ENCODE measurements around the gene NAV3.

The NAV3 gene, protein sequence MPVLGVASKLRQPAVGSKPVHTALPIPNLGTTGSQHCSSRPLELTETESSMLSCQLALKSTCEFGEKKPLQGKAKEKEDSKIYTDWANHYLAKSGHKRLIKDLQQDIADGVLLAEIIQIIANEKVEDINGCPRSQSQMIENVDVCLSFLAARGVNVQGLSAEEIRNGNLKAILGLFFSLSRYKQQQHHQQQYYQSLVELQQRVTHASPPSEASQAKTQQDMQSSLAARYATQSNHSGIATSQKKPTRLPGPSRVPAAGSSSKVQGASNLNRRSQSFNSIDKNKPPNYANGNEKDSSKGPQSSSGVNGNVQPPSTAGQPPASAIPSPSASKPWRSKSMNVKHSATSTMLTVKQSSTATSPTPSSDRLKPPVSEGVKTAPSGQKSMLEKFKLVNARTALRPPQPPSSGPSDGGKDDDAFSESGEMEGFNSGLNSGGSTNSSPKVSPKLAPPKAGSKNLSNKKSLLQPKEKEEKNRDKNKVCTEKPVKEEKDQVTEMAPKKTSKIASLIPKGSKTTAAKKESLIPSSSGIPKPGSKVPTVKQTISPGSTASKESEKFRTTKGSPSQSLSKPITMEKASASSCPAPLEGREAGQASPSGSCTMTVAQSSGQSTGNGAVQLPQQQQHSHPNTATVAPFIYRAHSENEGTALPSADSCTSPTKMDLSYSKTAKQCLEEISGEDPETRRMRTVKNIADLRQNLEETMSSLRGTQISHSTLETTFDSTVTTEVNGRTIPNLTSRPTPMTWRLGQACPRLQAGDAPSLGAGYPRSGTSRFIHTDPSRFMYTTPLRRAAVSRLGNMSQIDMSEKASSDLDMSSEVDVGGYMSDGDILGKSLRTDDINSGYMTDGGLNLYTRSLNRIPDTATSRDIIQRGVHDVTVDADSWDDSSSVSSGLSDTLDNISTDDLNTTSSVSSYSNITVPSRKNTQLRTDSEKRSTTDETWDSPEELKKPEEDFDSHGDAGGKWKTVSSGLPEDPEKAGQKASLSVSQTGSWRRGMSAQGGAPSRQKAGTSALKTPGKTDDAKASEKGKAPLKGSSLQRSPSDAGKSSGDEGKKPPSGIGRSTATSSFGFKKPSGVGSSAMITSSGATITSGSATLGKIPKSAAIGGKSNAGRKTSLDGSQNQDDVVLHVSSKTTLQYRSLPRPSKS (N-terminal part only)

DNA sequence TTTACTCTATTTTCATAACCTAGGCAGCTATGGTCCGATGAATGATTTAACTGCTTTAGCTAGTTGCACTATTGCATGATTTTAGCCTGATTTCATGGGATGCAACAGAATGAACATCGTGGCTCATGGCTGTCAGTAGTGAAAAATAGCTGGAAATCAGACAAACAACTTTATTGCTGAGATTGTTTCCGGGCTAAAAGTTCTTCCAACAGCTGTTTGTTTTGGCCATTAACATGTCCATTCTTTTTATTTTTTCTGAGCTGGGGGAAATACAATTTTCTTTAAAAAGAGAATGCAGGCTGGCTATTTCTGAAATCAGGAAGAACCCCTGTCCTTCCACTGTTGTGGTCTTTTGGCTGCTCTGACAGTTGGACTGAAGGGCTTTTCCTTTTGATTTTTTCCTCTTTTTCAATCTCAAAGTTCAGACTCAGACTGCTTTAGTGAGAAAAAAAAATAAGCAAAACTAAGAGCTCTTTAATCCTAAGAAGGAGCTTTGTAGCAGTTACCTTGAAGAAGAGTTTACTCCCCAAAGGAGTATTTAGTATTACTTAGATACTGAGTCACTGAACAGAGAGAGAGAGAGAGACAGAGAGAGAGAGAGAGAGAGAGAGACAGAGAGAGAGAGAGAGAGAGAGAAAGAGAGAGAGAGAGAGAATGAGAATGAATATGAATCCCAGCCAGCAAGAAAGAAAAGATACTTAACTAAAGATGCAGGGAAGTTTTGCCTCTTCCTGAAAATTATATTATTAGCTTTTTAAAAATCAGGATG, at the start of gene NAV3:
Gene NAV3 (plus strand): TSS at position 312 of the 769 bp plus-strand sequence. CDS start 568 bp downstream, outside the sequence.
- DNase-seq, result no peak

DNA sequence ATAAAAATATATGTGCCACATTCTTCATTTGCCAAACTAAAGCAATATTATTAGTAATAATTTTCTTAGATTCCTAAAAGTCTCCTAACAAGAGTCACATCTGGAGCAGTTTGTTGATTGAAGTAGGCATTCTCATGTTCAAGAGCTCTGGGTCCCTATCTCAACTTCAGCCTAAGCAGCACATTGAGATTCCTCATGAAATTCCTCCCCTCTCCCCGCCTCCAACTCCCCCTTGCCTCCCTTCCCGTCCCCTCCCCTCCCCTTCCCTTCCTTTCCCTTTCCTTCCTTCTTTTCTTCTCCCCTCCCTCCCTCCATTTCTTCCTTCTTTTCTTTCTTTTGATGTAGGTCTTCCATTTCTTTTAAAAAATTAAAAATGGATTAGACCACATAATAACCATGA, 48.7 kb upstream of the NAV3 start:
- no peak for DNase-seq

DNA sequence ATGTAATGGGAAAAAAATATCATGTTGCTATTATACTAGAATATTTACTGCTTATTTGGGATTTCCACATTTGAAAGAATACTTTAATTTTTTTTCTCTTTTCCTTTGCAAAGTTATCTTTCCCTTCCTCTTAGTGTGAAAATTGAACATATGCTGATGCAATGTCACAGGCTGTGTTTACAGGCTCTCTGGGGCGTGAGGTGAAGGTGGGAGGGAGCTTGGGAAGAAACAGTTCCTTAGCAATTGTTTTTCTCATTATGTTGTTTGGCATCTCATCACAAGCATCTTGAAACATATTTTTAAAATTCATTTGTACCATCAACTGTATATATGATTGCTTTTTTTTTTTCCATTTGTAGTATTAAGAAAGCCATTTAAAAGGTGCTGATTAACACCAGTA, 47.9 kb upstream of the NAV3 start:
- DNase-seq, result no peak

DNA sequence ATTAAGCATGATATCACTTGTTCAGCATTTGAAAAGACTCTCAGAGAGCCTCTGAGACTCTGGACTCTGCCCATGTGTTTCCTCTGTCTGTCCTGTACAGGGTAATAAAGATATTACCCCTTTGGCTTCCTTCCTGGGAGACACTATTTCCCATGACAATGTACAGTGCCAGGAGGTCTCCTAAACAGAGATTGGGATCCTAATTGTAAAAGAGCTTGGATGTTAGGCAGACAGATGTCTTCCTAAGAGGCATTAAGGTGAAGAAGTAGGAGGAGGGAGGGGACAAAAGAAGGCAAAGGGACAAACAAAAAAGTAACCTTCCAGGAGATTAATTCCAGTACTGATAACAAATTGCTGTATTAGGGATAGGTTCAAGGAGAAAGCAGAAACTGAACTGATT, 45.5 kb upstream of the NAV3 start:
- DNase-seq, result no peak

DNA sequence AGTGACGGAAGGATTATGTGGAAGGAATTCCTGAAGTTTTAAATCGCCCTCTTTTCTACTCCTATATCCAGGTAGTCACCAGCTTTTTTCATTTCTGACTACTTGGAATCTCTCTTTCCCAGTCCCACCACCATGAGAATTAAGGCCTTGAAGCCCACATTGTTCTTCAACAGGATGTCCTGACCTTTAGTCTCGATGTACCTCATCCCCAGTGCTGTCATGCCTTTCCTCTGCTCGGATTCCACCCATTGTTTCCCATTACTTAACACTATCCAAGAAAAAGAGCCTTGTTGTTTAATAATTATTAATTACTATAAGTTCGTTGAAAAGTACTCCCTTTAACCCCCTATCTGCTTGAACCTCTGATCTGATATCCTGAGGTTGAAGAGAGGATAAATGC, 44.0 kb upstream of the NAV3 start:
- DNase-seq, result no peak

DNA sequence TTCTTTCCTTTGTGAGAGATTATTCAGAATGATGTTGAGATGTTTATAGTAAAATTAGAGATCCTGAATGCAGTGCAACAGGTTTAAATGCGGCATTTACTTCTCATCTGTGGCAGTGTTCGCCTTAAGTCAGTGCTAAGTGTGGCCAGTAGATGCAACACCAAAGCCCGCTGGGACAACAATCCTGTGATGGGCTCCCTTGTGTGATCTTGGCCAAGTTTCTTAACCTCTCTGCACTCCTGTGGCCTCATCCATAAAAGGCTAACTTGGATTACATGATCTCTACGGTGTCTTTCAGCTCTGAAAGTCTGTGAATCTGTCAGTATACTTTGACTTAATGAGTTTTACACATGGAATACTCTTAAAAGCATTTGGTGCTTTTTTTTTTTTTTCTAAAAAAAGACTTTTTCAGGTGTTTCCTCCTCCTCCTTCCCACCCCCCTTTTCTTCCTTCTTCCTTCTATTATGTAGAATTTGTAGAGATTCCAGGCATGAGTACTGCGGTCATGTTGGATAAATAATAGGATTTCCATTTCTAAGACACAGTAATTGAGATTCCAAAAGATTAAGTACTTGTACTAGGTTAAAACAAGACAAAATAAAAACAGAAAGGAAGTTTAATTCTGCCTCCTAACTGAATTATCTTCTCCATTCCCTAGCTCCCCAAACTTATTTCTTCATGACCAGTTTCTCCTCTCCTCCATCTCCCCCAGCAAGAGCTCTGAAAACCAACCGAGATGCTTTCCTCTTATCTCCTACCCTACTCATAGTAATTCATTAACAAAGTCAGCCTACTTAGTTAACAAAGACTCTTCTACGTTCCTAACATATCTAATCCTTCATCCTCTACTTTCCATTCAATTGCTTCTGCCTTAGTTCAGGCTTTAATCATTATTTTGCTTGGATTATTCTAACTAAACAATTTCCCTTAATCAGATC, 42.2 kb upstream of the NAV3 start:
- no peak for DNase-seq

DNA sequence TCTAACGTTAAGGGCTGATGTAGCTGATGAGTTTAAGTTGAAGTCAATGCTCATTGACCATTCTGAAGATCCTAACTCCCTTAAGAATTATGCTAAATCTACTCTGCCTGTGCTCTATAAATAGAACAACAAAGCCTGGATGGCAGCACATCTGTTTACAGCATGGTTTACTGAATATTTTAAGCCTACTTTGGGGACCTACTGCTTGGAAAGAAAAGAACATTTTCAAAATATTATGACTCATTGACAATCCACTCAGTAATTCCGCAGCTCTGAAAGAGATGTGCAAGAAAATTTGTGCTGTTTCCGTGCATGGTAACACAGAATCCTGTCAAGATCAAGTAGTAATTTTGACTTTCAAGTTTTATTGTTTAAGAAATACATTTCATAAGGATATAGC, 35.0 kb upstream of the NAV3 start:
- no peak for DNase-seq

DNA sequence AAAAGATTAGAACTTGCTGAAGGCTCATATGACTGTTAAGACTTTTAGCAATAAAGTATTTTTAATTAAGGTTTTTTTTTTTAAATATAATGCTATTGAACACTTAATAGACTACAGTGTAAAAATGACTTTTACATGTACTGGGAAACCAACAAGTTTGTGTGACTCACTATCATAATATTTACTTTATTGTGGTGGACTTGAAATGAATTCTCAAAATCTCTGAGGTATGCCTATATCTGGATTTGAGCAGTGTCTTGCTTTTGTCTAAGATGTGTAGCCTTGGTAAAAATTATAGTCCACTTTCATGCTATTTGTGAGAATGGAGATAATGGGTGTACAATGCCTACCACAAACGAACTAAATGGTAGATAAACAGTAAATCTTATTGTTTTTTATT, 33.9 kb upstream of the NAV3 start:
- no peak for DNase-seq

DNA sequence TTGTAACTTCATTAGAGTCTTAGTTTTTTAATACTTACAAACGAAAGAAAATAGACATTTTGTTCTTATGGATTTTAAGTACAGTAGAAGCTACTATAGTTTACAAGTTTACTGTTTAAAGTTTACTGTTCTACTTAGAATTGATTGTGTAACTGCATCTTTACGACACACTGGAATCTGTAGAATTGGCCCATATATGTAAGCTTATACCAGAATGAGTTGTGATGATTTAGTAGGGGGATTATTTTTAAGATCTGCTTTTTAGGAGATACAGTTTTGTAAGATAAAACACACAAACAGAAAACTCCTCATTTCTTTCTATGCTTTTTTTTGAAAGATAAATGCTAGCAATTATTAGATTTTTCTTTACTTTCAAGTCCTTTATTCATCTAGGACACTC, 30.2 kb upstream of the NAV3 start:
- DNase-seq, result no peak

DNA sequence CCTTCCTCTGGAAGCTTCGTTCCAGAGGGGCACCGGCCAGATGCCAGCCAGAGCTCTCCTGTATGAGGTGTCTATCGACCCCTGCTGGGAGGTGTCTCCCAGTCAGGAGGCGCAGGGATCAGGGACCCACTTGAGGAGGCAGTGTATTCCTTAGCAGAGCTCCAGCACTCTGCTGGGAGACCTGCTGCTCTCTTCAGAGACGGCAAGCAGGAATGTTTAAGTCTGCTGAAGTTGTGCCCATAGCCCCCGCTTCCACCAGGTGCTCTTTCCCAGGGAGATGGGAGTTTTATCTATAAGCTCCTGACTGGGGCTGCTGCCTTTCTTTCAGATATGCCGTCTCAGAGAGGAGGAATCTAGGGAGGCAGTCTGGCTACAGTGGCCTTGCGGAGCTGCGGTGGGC, 22.2 kb upstream of the NAV3 start:
- no peak for DNase-seq

DNA sequence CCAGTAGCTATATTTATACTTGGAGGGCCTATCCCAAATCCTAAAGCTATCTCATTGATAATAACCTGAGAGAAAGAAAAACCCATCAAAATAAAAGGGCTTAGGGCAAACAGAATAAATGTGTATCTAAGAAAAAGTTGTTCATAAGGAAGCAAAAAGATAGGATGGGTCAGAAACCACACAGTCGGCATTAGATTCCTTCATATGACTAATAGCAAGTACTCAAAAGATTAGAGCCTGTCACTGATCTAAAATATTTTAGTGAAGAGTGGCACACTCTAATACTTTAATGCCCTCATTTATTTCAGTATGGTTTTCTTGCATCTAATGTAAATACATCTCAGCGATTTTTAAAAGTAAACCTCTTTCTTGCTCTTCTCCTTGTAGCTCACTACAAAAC, 17.1 kb upstream of the NAV3 start:
- no peak for DNase-seq

DNA sequence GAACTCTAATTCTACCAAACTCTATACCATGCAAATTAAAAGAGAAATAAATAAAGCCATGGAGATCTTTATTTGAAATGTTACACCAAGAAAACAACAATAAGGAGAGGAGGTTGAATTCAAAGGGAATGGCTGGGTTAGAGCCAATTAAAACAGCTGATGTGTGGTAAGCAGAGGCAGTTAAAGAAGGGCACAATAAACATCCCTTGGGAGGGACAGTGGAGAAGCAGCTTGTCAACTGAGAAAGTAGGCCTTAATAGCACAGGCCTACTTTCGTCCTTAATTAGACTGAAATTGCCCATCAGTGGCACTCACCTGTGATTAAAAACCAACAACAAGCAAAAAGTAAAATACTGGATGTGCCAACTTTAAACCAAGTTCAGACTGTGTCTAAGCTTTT, 16.3 kb upstream of the NAV3 start:
- DNase-seq, result no peak

DNA sequence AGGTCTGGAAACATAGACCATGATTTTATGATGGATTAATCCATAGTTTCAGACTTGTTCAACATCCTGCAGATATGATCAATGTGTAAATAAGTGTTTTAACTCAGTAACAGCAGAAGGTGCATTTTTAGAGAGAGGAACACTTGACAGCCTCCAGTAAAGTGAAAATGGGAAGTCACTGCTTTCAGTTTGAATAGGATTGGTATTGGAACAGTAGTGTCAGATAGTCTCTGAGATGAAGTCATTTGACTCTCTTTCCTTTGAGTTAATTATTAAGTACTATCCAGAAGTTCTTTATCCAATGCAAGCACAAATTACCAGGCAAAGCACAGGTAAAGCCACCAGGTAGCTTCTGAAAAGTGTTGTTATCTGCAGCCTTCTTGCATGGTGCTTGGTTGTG, 14.5 kb upstream of the NAV3 start:
- no peak for DNase-seq

DNA sequence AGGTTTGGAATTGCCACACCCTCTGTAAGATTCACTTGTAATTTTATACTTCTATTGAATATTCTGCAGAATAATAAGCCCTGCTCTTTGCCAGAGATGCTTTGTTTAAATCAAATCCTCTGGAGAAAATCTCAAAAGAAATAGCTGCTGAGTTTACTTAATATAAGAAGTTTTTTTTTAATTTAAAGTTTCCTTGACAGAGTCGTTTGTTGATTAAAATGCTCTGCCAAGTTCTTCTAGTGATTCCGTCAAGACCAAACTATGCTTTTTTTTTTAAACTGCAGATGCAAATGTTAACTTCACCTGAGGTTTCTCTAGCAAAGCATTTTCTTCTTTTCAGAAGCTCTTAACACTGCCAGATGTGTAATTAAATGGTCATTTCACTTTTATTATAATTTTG, 13.4 kb upstream of the NAV3 start:
- DNase-seq, result no peak

DNA sequence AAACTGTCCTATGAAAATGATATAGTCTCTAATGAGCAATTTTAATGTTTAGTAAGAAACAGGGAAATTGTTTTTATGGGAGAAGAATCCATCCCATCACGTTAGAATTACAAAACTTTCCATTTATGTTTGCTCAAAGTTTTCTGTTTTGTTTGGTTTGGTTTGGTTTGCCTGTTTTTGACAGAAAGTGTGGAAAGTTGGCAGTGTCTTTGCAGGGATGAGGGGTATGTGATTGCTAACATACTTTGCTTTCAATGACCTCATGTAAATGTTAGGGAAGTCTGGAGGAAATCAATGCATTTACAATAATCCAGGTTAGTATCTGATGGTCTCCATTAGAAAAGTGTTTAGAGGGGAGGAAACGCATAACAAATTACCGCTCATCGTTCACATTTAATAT, 12.3 kb upstream of the NAV3 start:
- no peak for DNase-seq

DNA sequence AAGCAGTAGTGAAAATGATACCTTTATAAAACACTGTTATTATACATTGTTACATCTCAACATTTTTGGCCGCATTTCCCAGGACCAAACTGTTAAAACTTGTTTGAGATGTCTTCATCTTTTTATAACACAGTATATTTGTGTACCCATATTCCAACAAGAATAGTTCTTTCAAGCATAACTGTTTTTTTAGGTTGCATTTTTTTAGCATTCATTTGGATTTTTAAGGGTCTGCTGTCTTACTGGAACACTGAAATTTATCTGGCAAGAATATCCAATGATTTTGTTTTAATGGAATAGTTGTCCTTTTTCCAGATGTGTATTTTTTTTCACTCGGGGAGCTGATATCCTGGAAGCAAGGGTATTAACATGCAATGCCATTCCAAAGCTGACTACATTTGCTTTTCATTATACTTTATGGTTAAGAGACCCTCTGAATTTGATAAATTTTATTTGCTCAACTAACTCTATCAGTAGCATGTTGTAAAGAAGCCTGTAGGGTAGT, 8.9 kb upstream of the NAV3 start:
- no peak for DNase-seq

DNA sequence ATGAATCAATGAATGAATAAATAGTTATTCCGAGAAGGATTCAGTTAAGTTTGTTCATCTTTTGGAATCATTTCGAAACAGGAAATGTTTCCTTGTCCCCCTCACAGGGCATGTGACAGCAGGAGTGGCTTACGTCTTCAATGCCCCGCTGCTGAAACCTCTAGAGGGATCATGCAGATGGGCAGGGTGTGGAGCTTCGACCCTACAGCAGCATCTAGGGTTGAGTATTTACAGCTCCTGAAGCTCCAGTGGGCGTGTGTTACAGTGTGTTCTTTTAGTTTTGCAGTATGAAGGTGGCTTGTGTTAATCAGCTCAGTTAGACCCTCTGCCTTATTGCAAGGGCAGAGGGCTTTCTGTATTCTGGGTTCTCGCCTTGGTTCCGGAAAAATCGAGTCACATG, 2.6 kb downstream of the NAV3 start:
- DNase-seq, result no peak

DNA sequence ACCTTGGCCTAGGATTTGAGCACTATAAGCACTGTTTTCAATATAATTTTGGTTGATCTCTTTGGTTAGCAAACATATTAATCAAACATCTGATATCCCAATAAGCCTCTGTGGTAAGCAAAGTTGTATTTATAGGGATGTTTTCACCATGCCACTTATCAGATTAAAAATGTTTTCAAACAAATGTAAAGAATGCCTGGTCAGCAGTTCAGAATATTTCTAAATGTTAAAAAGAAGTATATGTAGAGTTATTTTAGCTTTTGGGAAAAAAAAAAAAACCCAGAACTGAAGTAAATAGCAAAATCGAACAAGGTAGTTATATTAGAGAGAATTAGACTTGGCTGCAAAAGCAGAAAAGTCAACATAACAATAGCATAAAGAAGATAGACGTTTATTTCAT, 3.9 kb downstream of the NAV3 start:
- DNase-seq, result no peak

DNA sequence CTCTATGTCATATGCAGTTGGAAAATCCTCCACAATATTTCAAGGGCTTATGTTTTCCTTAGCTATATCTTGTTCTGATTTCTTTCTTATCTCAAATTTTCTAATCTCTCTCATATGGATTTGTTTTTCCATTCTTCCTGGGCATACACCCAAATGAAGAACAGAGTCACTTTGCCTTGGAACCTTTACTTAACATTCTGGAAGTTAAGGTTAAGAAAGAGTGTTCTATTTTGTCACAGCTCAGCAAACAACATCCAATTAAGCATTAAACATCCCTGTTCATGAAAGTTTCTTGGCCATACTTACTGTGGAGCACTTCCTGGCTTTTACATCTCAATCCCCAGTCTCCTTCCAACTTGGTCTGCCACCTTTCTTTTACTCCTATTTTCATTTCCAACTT, 5.3 kb downstream of the NAV3 start:
- DNase-seq, result no peak

DNA sequence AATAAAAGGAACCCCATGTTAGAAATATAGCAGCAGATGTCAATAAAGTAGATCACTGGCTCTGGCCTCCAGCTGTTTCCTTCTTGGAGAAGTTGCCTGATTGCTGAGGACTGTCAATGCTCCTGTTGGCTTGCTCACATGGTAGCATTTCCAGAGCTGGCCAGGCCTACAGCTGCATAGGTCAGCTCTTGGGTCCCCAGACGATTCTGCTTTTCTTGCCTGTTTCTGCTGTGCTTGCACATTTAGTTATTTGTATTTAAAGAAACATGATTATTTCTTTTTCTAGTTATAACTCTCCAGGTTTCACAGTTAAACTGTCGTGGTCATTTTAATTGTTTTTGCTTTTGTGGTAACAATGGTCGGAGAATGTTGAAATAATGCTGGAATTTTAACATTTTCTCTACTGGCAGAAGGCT, 7.2 kb downstream of the NAV3 start:
- peak; percentile 7 for DNase-seq

DNA sequence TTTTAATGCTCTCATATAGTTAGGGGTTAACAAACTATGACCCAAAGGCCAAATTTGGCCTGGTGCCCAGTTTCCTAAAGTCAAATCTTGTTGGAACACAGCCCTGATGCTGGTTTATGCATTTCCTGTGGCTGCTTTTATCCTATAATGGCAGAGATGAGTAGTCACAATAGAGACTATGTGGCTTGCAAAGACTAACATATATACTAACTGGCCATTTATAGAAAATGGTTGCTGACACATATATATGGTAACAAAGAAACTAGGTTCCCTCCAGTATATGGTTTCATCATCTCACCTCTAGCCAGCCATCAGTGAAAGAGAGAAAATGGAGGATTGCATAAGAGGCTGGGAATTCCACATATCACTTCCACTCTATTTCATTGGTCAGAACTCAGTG, 10.8 kb downstream of the NAV3 start:
- no peak for DNase-seq

DNA sequence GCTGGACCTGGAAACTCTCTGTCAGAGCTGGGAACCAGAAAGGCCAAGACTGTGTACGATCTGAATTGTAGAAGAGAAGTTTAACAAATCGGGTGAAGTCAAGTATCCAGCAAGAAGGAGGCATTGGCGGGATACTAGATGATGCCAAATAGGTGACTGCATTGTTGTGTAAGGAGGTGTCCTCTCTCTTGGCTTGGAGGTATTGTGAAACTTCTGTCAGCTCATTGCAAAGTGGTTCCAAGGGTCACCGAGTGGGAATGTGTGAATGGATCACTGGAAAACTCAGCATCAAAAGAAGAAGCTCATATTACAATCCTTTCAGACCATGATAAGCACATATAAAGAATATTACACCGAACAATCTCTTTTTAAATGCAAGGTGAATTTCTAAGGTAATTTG, 11.7 kb downstream of the NAV3 start:
- DNase-seq, result no peak

Data from midbrain (tissue), 1 donor.